NCI-H460 (cell line): ENCODE results near the gene ANXA2. TPM values are rescaled to one million over a fixed set of nuclear protein-coding genes. Genes with fewer than 3 reads are reported as not detected.

ENCODE experiments used
- DNase-seq: peaks from one replicate; pipeline ENCODE4 v3.0.0-alpha.2; 2016; ENCODE audit warnings: low read depth; ENCODE audit errors: extremely low read depth
- total RNA-seq: library from RNA; depleted of rRNA; stranded (reverse); fragments of >200 nt; shearing (Covaris generic); gene quantifications from 2 replicates; pipeline ENCODE4 v1.2.3, GENCODE V29; 2014

ANXA2 gene
- total RNA-seq, 1 experiment from 2014 or later = 1,261 TPM

DNA sequence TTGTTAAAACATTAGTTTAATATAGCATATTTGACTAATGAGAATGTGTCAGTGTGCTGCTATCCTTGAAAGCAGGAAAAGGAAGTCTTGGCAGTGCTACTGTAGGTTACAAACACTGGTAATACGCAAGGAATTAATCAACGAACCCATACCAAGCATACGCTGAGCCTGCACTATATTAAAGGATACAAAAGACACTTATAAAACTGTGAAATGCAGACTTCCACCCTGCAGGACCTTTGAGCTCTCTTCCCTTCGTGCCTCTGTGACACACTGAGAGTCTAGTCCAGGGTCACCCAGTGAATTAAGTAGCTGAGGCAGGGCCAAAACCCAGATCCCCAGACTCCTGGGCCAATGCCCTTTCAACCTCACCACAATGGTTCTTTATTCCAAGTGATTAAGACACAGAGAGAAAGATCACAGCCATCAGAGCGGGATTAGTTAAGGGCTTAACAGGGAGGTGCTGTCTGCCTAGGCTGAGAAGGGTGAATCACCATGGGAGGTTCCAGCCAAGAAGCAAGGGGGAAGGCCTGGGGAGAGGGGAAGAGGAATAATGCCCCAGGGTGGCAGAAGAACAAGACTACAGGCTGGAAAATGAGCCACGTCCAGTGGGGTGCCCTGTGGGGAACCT is 6.8 kb downstream of the ANXA2 start:
- DNase-seq = peak; percentile 96

DNA sequence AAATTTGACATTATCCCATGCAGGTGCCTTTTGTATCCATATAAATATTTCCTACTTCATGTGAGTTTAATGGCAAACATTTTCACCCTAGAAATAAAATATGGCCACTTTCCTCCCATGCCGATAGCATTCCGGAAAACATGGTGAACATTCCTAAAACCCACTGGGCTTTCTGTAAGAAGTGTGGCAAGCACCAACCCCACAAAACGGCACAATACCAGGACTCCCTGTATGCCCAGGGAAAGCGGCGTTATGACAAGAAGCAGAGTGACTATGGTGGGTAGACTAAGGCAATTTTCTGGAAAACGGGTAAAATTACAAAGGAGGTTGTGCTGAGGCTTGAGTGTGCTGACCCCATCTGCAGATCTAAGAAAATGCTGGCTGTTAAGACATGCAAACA is 7.6 kb downstream of the ANXA2 start:
- DNase-seq = no peak

GRCh38 chr15:60389261-60390077 is 8.3 kb downstream of the ANXA2 start:
- DNase-seq = no peak

GRCh38 chr15:60387321-60387720 is 10.5 kb downstream of the ANXA2 start:
- DNase-seq = no peak

DNA sequence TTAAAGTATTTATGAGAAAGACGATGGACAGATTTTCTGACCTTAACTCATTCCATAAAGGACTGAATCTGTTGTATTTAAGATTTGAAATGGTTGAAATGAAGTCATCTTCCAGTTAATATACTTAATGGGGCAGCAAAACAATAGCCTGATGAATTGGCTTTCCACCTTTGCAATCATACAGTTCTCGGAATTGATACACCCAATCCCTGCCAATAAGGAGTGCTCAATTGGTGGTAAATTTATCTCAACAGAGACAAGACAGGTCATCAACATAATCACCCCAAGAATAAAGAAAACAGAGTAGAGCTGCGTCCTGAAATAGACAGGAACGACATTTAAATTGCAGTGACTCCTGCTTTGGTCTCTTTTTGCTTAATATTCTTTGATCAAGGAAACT is 11.2 kb downstream of the ANXA2 start:
- no peak for DNase-seq

DNA sequence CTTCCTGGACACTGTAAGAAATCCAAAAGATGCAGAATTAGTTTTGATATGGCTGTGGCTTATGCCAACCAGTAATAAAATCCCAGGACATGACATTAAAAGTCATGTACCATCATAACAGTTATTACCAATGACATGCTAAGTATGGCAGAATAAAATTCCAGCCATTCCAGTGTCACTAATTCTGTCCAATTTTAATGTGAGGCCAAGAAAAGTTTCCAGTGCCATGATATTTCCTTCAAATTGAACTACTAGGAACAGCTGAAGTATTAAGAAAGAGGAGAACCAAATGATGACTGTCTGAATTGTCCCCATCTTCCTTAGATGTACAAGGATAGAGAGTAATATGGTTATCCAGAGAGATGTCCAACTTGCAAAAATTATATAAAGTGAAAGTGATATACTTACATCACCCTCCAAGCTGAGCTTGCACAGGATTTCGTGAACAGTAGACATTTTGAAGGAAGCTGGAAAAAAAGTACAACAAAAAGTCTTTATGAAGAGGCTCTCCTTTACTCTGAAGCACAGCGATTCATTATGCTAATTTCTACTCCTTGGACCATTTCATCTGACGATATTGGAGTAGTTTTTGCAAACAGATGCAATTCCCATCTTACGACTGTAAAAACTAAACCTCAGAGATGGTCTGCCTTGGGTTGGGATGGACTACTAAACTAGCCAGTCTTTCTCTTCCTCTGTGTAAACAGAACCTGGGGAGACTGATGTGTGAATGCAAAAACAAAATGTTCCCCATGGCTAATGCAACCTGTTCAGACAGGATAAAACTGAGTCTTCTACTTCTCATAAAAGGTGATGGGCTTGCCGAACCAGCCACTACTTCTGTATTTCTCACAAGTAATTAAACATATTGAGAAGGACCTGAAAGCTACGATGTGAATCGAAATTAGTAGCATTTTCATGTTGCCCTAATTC is 11.9 kb downstream of the ANXA2 start:
- DNase-seq = no peak

GRCh38 chr15:60384526-60385126 is 13.2 kb downstream of the ANXA2 start:
- DNase-seq = no peak

GRCh38 chr15:60384053-60384452 is 13.7 kb downstream of the ANXA2 start:
- no peak for DNase-seq

GRCh38 chr15:60382773-60383674 is 14.8 kb downstream of the ANXA2 start:
- no peak for DNase-seq

DNA sequence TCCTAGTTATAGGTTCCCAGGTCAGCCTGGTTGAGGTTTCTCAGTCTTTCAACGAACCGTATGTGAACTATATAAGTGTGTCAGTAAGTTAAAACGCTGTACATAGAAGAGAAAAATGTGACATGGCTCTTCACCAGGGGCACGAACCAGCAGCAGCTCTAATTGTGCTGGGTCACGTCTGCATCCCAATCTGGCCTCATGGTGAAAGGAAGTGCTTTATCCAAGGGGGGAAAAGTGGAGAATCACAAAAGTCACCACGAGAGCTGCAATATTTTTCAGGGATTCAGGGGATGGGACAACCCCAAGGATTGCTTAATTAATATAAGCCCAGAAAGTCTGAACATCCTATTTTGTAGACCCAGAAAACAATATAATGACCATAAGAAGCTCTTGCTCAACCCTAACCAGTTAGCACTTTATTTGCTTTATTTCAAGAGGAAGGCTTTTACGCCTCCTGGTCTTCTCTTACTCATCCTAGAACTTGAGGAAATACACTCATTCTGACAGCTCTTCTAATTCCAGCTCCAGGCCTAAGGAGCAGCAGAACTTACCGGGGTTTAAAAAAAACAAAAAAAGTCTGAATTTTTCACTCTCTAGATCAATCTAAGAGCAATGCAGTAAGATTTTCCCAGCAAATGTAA is 16.5 kb downstream of the ANXA2 start:
- DNase-seq = no peak

DNA sequence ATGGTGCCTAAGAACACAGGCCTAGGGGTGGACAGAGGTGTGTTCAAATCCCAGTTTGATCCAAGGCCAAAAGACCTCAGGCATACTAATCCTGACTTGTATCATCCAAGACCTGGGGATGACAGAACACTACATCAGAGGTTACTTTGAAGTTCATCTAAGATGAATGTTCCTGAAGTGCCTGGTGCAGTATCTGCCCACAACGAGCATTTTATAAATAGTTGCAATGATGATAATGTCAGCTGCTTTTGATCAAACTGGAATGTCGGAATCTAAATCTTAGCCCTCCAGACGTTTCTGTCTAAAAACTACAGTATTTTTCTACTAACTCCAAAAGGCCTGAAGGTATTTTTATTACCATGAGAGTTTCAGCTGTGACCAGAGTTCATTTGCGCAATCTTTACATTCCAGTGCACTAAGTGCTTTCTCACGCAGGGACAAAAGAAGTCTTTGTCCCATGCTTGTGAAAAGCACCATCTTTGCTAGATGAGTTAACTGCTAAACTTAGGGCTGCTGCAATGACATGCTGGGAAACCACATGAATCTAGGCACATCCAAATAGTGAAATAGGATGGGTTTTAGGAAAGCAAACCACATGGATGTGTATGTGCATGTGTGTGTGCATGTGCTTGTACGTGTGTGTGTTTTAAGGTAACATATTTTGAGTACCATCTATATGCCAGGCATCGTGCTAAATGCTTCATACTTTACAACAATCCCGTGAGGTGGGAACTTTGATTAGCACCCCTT is 18.1 kb downstream of the ANXA2 start:
- DNase-seq = peak; percentile 90

- no peak for DNase-seq
These were observed 18.6 kb downstream of the ANXA2 start for GRCh38 chr15:60379185-60379524.

- no peak for DNase-seq
These were observed 21.1 kb downstream of the ANXA2 start for GRCh38 chr15:60376677-60377095.

- no peak for DNase-seq
These were observed 22.5 kb downstream of the ANXA2 start for GRCh38 chr15:60375306-60375705.

DNA sequence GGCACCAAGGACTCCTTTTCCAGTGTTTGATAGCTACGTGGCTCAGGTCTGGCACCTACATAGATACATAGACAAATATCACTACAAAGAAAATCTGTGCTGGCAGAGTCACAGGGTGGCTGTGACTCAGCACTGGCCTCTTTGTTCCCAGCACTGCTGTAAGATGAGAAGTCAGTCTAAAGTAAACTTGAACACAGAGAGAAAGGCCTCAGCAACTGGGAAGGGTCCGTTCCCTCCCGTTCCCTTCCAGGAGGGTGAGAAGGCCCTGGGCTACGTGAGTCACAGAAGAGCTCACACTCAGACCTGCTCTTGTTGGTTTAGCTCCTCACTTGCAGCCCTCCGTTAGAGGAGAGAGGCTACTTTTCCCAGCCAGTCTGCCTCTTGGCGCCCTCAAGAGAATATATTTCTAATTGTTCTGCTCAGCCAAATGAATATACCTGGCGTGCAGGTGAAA is 23.1 kb downstream of the ANXA2 start:
- peak; percentile 97 for DNase-seq

GRCh38 chr15:60374209-60374608 is 23.6 kb downstream of the ANXA2 start:
- DNase-seq = no peak

DNA sequence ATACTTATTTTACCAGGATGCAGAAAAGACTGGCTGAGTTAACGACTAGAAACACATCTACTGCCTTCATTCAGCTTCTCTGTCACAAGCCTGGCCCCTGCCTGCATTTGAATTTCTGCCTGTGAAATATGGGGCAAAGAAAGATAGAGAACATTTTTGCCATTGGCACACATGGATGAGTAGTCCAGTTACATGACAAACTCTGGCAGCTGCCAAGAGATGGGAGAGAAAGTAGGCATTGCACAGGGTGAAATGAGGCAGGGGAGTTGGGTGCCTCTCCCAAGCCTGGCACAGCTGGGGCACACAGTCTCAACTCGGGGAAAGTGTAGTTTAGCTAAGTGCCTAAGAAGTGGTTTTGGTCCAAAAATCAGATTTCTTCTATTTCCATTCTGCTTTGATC is 24.0 kb downstream of the ANXA2 start:
- no peak for DNase-seq

- DNase-seq = no peak
These were observed 24.5 kb downstream of the ANXA2 start for GRCh38 chr15:60373327-60373726.

DNA sequence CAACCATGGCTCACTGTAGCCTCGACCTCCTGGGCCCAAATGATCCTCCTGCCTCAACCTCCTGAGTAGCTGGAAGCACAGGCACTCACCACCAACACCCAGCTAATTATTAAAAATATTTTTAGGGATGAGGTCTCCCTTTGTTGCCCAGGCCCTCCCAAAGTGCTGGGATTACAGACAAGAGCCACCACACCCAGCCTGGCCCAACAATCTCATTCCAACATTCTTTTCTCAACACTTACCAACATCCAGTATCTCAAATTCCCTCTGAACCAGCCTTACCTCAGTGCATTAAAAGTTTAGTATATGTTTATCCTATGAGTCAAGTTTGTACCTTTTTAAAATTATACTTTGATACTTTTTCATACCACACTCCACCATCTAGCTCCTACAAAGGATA is 25.0 kb downstream of the ANXA2 start:
- DNase-seq = no peak
